GM10266 (cell line): Measurements from ENCODE around the gene CDCA4.
"Not testable (repeated sequence)": the region's sequence is repeated elsewhere in the genome, so short reads cannot be mapped to it uniquely, and the experiment has no call there.

Experiments
- DNase-seq: peaks from one replicate; pipeline ENCODE4 v3.0.0; 2012; ENCODE audit errors: extremely low spot score
- CTCF ChIP-seq: IDR thresholded peaks from 2 replicates; pipeline ENCODE4 v1.5.1; 2012; ENCODE audit warnings: mild to moderate bottlenecking, low read depth; ENCODE audit not compliant: control insufficient read depth, insufficient read depth; ENCODE audit errors: missing control alignments

Gene CDCA4

DNA sequence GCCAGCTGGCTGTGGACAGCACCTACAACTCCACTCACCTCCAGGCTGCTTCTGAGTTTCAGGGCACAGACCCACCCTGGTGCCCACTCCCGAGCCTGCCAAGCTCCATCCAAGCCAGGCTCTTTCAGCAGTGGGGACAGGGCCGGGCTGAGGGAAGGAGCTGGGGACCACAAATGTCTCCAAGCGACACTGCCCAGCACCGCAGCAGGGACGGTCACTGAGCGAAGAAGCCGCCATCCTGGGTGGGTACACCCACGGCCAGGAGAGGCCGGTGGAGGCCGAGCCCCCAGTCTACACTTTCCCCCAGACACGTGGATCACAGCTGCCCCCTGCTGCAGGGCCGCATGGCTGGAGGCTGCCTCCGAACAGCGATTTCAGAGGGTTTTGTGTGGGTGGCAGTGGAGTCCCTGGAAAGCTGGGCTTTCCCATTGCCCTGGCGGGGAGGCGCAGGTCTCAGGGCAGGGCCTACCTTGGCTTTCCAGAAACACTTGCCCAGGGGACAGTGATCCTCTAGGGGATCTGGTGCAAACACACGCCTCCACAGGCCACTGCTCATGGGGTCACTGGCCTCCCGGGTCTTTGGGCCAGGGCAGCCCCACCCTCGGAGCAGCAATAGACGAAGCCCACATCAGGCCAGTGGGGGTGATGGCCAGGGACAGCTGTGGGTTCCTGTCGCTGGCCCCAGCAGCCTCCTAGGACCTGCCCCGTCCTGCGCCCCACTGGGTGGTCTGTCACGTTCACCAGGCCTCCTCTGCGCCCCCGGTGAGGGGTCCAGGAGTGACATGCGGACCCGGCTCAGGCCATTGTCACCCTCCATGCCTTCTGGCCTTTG, 45.6 kb upstream of the CDCA4 start:
- TF ChIP-seq CTCF, result peak; percentile 49
- DNase-seq, result no peak

DNA sequence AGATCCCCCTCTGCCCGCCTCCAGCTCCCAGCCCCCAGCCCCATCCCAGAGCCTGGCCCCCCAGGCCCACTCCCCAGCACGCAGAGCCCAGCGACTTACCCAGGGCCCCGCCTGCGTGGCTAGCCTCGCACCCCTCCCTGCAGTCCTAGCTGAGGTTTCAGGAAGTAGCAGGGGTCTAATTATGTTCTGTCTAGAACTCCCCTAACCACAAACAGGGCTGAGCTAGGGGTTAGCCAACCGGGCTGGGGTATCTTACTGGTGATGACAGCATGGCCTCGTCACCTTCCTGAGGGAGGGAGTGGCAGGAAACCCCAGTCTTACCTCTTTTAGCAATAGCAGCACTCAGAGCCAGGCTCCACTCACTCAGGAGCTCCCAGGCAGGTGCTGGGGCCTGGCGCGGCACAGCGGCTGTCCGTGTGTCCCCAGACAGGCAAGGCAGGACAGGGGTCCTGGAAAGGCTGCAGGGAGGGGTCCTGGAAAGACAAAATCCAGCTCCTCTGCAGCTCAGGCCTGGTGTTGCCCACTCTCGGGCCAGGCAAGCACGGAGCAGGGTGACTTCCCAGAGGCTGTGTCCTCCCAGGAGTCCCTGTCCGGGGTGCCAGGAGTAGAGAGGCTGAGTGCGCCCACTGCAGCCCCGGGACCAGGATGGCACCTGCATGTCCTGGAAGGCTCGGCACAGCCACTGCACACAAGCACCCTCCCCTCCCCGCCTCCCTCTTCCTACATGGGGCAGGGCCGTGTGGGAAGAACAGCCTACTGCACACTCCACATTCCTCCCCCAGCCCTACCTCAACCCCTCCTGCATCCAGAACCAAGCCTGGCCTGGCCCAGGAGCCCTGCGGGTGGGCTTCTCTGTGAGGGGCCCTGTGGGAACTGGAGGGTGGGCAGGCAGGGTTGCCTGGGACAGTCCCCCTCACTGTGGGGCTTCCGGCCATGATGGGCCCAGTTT, 44.7 kb upstream of the CDCA4 start, which contains the start of gene GPR132:
Gene GPR132, minus strand, starts transcription at position 151 of the 949 bp plus-strand sequence. CDS start 10,010 bp downstream, outside the sequence.
- no peak for TF ChIP-seq CTCF
- peak; percentile 93 for DNase-seq

- DNase-seq, result no peak
Observed at GRCh38 chr14:105064721-105065143, 43.8 kb upstream of the CDCA4 start.

DNA sequence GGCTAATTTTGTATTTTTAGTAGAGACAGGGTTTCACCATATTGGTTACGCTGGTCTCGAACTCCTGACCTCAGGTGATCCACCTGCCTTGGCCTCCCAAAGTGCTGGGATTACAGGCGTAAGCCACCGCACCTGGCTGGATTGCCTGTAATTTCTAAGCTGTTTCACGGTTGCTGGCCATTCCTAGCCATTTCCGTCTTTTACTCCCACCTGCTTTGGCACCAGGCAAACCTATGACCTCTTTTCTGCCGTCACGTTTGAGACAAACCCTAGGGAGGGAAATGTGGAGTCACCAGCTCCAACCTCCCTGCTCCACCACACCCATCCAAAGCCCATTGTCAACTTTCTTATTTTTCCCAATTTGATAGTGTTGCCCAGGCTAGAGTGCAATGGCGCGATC, 43.1 kb upstream of the CDCA4 start:
- no peak for TF ChIP-seq CTCF

More at GRCh38 chr14:105064721-105065143, 43.8 kb upstream of the CDCA4 start:
- no peak for TF ChIP-seq CTCF

GRCh38 chr14:105063506-105063905, 42.6 kb upstream of the CDCA4 start:
- not testable (repeated sequence) for DNase-seq

More for the DNA sequence above, 43.1 kb upstream of the CDCA4 start:
- DNase-seq, result no peak

DNA sequence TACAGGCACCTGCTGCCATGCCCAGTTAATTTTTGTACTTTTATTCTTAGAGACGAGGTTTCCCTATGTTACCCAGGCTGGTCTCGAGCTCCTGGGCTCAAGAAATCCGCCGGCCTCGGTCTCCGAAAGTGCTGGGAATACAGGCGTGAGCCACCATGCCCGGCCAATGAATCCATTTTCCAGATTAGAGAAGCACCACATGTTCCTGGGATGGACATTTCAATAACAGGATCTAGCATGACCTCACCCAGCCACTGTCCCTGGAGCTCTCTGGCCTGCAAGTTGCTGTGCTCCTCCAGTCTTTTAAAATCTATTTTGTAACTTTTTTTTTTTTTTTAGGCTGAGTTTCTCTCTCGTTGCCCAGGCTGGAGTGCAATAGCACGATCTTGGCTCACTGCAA, 42.2 kb upstream of the CDCA4 start:
- no peak for TF ChIP-seq CTCF
- DNase-seq, result no peak

DNA sequence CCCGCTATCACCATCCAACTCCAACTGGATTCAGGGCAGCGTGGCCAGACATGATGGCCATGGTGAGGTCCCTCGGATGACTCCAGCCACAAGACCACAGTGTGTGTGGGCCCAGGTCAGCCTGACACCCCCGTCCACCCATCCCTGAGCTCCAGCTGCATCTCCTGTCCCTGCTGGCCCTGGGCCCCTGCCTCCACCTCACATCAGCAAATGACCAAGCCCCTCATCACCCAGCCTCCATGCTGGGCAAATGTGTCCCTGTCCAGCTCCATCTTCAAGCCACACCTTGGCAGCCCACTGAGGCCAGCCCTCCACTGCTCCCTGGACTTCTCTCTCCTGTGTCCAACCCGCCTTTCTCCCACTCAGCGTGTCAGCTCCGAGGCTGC, 41.2 kb upstream of the CDCA4 start:
- no peak for TF ChIP-seq CTCF
- no peak for DNase-seq
